Epidermal melanocyte (primary cell): ENCODE measurements around the gene GFER.

Source experiments
- DNase-seq: peaks from one replicate; pipeline ENCODE4 v3.0.0; 2011; ENCODE audit warnings: low spot score; ENCODE audit not compliant: insufficient read length

Gene GFER

GRCh38 chr16:1974157-1975070, 9.6 kb upstream of the GFER start:
- DNase-seq: peak; percentile 18

GRCh38 chr16:1975432-1976215, 8.4 kb upstream of the GFER start:
- no peak for DNase-seq

GRCh38 chr16:1976216-1976520, 7.8 kb upstream of the GFER start:
- peak; percentile 4 for DNase-seq

- no peak for DNase-seq
Measured at GRCh38 chr16:1976951-1977874, 6.8 kb upstream of the GFER start.

- DNase-seq: no peak
Measured at GRCh38 chr16:1977875-1978268, 6.1 kb upstream of the GFER start.

GRCh38 chr16:1978476-1979120, 5.4 kb upstream of the GFER start:
- DNase-seq: no peak

- no peak for DNase-seq
Measured at GRCh38 chr16:1979271-1980029, 4.5 kb upstream of the GFER start.

GRCh38 chr16:1980030-1980769, 3.8 kb upstream of the GFER start:
- DNase-seq: no peak

- no peak for DNase-seq
Measured at GRCh38 chr16:1980770-1981087, 3.3 kb upstream of the GFER start.

GRCh38 chr16:1981398-1981836, 2.6 kb upstream of the GFER start, which contains the start of gene NOXO1:
Gene NOXO1, minus strand, starts transcription at chr16:1981469. Its CDS starts 290 bp downstream, at chr16:1981179.
- DNase-seq: no peak

GRCh38 chr16:1982013-1982433, 2.0 kb upstream of the GFER start:
- no peak for DNase-seq

GRCh38 chr16:1982991-1983543, 926 bp upstream of the GFER start:
- DNase-seq: no peak

- no peak for DNase-seq
Measured at GRCh38 chr16:1984347-1985225, 593 bp downstream of the GFER start.

- DNase-seq: no peak
Measured at GRCh38 chr16:1985466-1986150, 1.6 kb downstream of the GFER start.

GRCh38 chr16:1987198-1987597, 3.2 kb downstream of the GFER start:
- no peak for DNase-seq

GRCh38 chr16:1989209-1990100, 5.5 kb downstream of the GFER start, which contains the start of gene SYNGR3:
Gene SYNGR3, plus strand, starts transcription at chr16:1989970. Its CDS starts 133 bp downstream, at chr16:1990103.
- DNase-seq: no peak

- no peak for DNase-seq
Measured at GRCh38 chr16:1990101-1990350, 6.0 kb downstream of the GFER start.
